ENCODE measurements around the gene MAFF.

Gene MAFF

GRCh38 chr22:38246692-38247091 lies 44.9 kb downstream of the MAFF start:
- no peak for TF ChIP-seq CTCF (IDR thresholded peaks at IDR 0.05)
- H3K36me3 ChIP-seq: peaks cover 53% of the 10 kb centered on the region
- H3K4me1 ChIP-seq (ENCODE audit: control insufficient read depth in 1 of 2, insufficient read depth in 1 of 2, low read depth in 1 of 2, low read length in 1 of 2): peaks cover 0 to 12% of the 10 kb centered on the region in 2 experiments
- no peak overlapping the region for H3K4me3 ChIP-seq (ENCODE audit: low read depth in 1 of 2, low read length in 1 of 2)
- no peaks in the 10 kb centered on the region for H3K9me3 ChIP-seq
- no peaks in the 10 kb centered on the region for H3K27me3 ChIP-seq
- no peak overlapping the region for H3K27ac ChIP-seq

GRCh38 chr22:38247713-38248112 lies 45.9 kb downstream of the MAFF start:
- Histone ChIP-seq H3K27ac (no peak overlapping the region), H3K4me3 (ENCODE audit: low read depth in 1 of 2, low read length in 1 of 2) (no peak overlapping the region), H3K9me3 (no peaks in the 10 kb centered on the region), H3K27me3 (no peaks in the 10 kb centered on the region), H3K36me3 (peaks cover 49% of the 10 kb centered on the region), H3K4me1 (ENCODE audit: control insufficient read depth in 1 of 2, insufficient read depth in 1 of 2, low read depth in 1 of 2, low read length in 1 of 2) (peaks cover 0 to 12% of the 10 kb centered on the region in 2 experiments)
- TF ChIP-seq CTCF (IDR thresholded peaks at IDR 0.05): no peak

- no peak overlapping the region for H3K4me3 ChIP-seq (ENCODE audit: low read depth in 1 of 2, low read length in 1 of 2)
- peaks cover 46% of the 10 kb centered on the region for H3K36me3 ChIP-seq
- H3K4me1 ChIP-seq (ENCODE audit: control insufficient read depth in 1 of 2, insufficient read depth in 1 of 2, low read depth in 1 of 2, low read length in 1 of 2): peaks cover 0 to 12% of the 10 kb centered on the region in 2 experiments
- no peaks in the 10 kb centered on the region for H3K9me3 ChIP-seq
- no peak for TF ChIP-seq CTCF (IDR thresholded peaks at IDR 0.05)
- no peak overlapping the region for H3K27ac ChIP-seq
- H3K27me3 ChIP-seq: no peaks in the 10 kb centered on the region
These were observed 46.5 kb downstream of the MAFF start for GRCh38 chr22:38248280-38248679.

- peaks cover 35% of the 10 kb centered on the region for H3K36me3 ChIP-seq
- peaks cover 0 to 12% of the 10 kb centered on the region in 2 experiments for H3K4me1 ChIP-seq (ENCODE audit: control insufficient read depth in 1 of 2, insufficient read depth in 1 of 2, low read depth in 1 of 2, low read length in 1 of 2)
- H3K4me3 ChIP-seq (ENCODE audit: low read depth in 1 of 2, low read length in 1 of 2): no peak overlapping the region
- H3K9me3 ChIP-seq: no peaks in the 10 kb centered on the region
- no peak overlapping the region for H3K27ac ChIP-seq
- TF ChIP-seq CTCF (IDR thresholded peaks at IDR 0.05): no peak
- H3K27me3 ChIP-seq: no peaks in the 10 kb centered on the region
These were observed 47.5 kb downstream of the MAFF start for GRCh38 chr22:38249301-38249700.

GRCh38 chr22:38249803-38250642 lies 48.2 kb downstream of the MAFF start:
- Histone ChIP-seq H3K4me3 (ENCODE audit: low read depth in 1 of 2, low read length in 1 of 2) (no peak overlapping the region), H3K27me3 (no peaks in the 10 kb centered on the region), H3K27ac (no peak overlapping the region), H3K4me1 (ENCODE audit: control insufficient read depth in 1 of 2, insufficient read depth in 1 of 2, low read depth in 1 of 2, low read length in 1 of 2) (peaks cover 0 to 12% of the 10 kb centered on the region in 2 experiments), H3K36me3 (peaks cover 28% of the 10 kb centered on the region), H3K9me3 (no peaks in the 10 kb centered on the region)
- TF ChIP-seq CTCF (IDR thresholded peaks at IDR 0.05): no peak

Data from neutrophil (primary cell).